HepG2 (cell line): Measurements from ENCODE around the gene LIPH. TPM values are rescaled to one million over a fixed set of nuclear protein-coding genes. Genes with fewer than 3 reads are reported as not detected.

Source experiments
- ATAC-seq: fragments of 200-7000 bp; cut with Tn5 transposase; 3 replicates; pipeline ENCODE4 v1.9.1; 2020; ENCODE audit warnings: mild to moderate bottlenecking, moderate library complexity
- BruUV-seq: library from RNA; stranded (reverse); fragments of 400-500 nt; replicated peaks from 2 replicates; lab custom pipeline; 2021; lab: Mats Ljungman, UMichigan
- CTCF ChIA-PET: fragments of 300-600 bp; formaldehyde crosslinking; extraction: SDS; loops from one replicate; lab custom pipeline; 2021; ENCODE audit warnings: low total read pairs, inconsistent platforms, low intra/inter-chr PET ratio; lab: Yijun Ruan, JAX
- POLR2A ChIA-PET: fragments of 350-600 bp; sonication (Branson Sonifier 250); formaldehyde crosslinking; loops from one replicate; lab custom pipeline; 2020; ENCODE audit warnings: antibody characterized with exemption, inconsistent platforms; lab: Yijun Ruan, JAX
- DNase-seq: peaks from one replicate; pipeline ENCODE4 v3.0.0-alpha.2; 2015; ENCODE audit warnings: low spot score
- FAIRE-seq: peaks from 3 replicates; lab custom pipeline; 2011; peaks lifted over from hg19 to GRCh38; lab: Jason Lieb, UNC
- H2AFZ ChIP-seq: one replicate; pipeline ENCODE4 v1.6.1; 2011; ENCODE audit warnings: low read length, inconsistent platforms
- H3K27ac ChIP-seq: fragments of 300-600 bp; 3 replicates; pipeline ENCODE4 v1.8.0; 2011; ENCODE audit warnings: mixed run types, mild to moderate bottlenecking, mixed read lengths, low read length, inconsistent platforms; ENCODE audit not compliant: insufficient read depth; ENCODE audit errors: extremely low read length
- H3K27me3 ChIP-seq, 2 experiments: fragments of 200-600 bp in 1 of 2; 2 replicates in 1 of 2; 3 replicates in 1 of 2; pipeline versions ENCODE4 v1.6.0 to v1.8.0; 2011; ENCODE audit warnings: low read length in 2 of 2, mild to moderate bottlenecking in 2 of 2, moderate library complexity in 2 of 2, inconsistent platforms in 1 of 2; ENCODE audit not compliant: insufficient read depth in 2 of 2, control insufficient read depth in 1 of 2
- H3K36me3 ChIP-seq, 2 experiments: fragments of 200-600 bp in 1 of 2; replicated peaks in 1 of 2; 2 replicates in 1 of 2; 3 replicates in 1 of 2; pipeline versions ENCODE4 v1.5.1 to v1.8.0; 2011; ENCODE audit warnings: low read length in 2 of 2, inconsistent platforms in 1 of 2; ENCODE audit not compliant: insufficient read depth in 2 of 2, control insufficient read depth in 1 of 2
- H3K4me1 ChIP-seq: 2 replicates; pipeline ENCODE4 v1.5.1; 2012; ENCODE audit warnings: low read length, inconsistent platforms; ENCODE audit not compliant: insufficient read depth
- H3K4me2 ChIP-seq: 2 replicates; pipeline ENCODE4 v1.6.0; 2011; ENCODE audit warnings: low read depth, low read length, inconsistent platforms
- H3K4me3 ChIP-seq, 3 experiments: fragments of 200-600 bp in 1 of 3; sonication (generic), shearing (Covaris generic) in 1 of 3; replicated peaks in 1 of 3; 2 replicates each; pipeline ENCODE4 v1.5.1; 2011 to 2016; ENCODE audit warnings: low read length in 3 of 3, inconsistent platforms in 2 of 3, low read depth in 2 of 3, mild to moderate bottlenecking in 2 of 3, control low read depth in 1 of 3, mixed read lengths in 1 of 3; ENCODE audit not compliant: insufficient read depth in 1 of 3
- H3K79me2 ChIP-seq: one replicate; pipeline ENCODE4 v1.6.1; 2011; ENCODE audit warnings: low read length, inconsistent platforms; ENCODE audit not compliant: insufficient read depth
- H3K9ac ChIP-seq: 2 replicates; pipeline ENCODE4 v1.6.0; 2011; ENCODE audit warnings: mild to moderate bottlenecking, low read depth, low read length, inconsistent platforms; ENCODE audit not compliant: insufficient read depth
- H3K9me3 ChIP-seq: 2 replicates; pipeline ENCODE4 v1.5.1; 2012; ENCODE audit warnings: mild to moderate bottlenecking, low read length
- H4K20me1 ChIP-seq: 2 replicates; pipeline ENCODE4 v1.6.0; 2011; ENCODE audit warnings: inconsistent platforms, mild to moderate bottlenecking, low read length, moderate library complexity; ENCODE audit not compliant: insufficient read depth
- ATF1 ChIP-seq: IDR thresholded peaks from 2 replicates; pipeline ENCODE4 v1.6.1; 2016; ENCODE audit warnings: mild to moderate bottlenecking, control low read depth
- JARID2 ChIP-seq: sonication (generic); formaldehyde crosslinking; IDR thresholded peaks from 2 replicates; pipeline ENCODE4 v1.8.1; 2023; ENCODE audit warnings: missing genetic modification reagents, inconsistent platforms; ENCODE audit not compliant: insufficient replicate concordance
- PAWR ChIP-seq: sonication (generic); formaldehyde crosslinking; IDR thresholded peaks from 2 replicates; pipeline ENCODE4 v1.4.0; 2020; ENCODE audit warnings: missing genetic modification reagents, mild to moderate bottlenecking, borderline replicate concordance
- SP5 ChIP-seq: IDR thresholded peaks from 2 replicates; pipeline ENCODE4 v1.6.1; 2016; ENCODE audit warnings: low read depth, borderline replicate concordance
- ZNF180 ChIP-seq: sonication (generic); formaldehyde crosslinking; IDR thresholded peaks from 2 replicates; pipeline ENCODE4 v1.4.0; 2020; ENCODE audit warnings: low read depth, missing genetic modification reagents, borderline replicate concordance
- ZNF747 ChIP-seq: sonication (generic); formaldehyde crosslinking; IDR thresholded peaks from 2 replicates; pipeline ENCODE4 v1.8.1; 2023; ENCODE audit warnings: missing genetic modification reagents, mild to moderate bottlenecking, borderline replicate concordance
- WGBS: methylation state at CpG from one replicate; pipeline ENCODE4 v1.1.6; 2017; ENCODE audit warnings: low lambda C conversion rate; 5-methylcytosine and 5-hydroxymethylcytosine counted together
- in situ Hi-C: cut with HindIII; loops from 2 replicates; pipeline ENCODE4 v1.10.0; 2017; ENCODE audit warnings: low pct_unique_long_range_greater_than_20kb; ENCODE audit not compliant: extremely low pct_ligation_motif_present
- intact Hi-C: fragments of 100-400 bp; cut with micrococcal nuclease; formaldehyde crosslinking; loops from one replicate; pipeline ENCODE4 v1.10.0; 2022; ENCODE audit not compliant: unreplicated experiment
- polyA plus RNA-seq, 8 experiments: library from polyadenylated mRNA; depleted of rRNA in 3 of 8; stranded (reverse) in 7 of 8; unstranded in 1 of 8; fragments of >200 nt; fragmentation: Illumina TruSeq in 4 of 8; extraction: Trizol in 4 of 8; gene quantifications; 2 replicates each; pipeline versions ENCODE4 v1.2.1 to v1.2.3, GENCODE V29; 2011 to 2016; ENCODE audit warnings: low read depth in 4 of 8, missing spikeins in 1 of 8, mixed read lengths in 1 of 8; ENCODE audit not compliant: insufficient read depth in 1 of 8
- total RNA-seq, 5 experiments: library from RNA; depleted of rRNA; stranded (reverse); fragments of >200 nt; fragmentation: Illumina TruSeq; extraction: Trizol; gene quantifications; 2 replicates each; pipeline ENCODE4 v1.2.3, GENCODE V29; 2016; ENCODE audit warnings: low read depth in 1 of 5
- TF ChIP-seq, protein P1 (sequence below): sonication (generic); formaldehyde crosslinking; IDR thresholded peaks from 2 replicates; pipeline ENCODE4 v1.4.0; 2020; ENCODE audit warnings: missing genetic modification reagents, borderline replicate concordance
- TF ChIP-seq, protein P2 (sequence below): sonication (generic); formaldehyde crosslinking; IDR thresholded peaks from 2 replicates; pipeline ENCODE4 v1.5.0; 2020; ENCODE audit warnings: mild to moderate bottlenecking, missing genetic modification reagents, borderline replicate concordance
- TF ChIP-seq, protein P3 (sequence below): sonication (generic); formaldehyde crosslinking; IDR thresholded peaks from 2 replicates; pipeline ENCODE4 v1.4.0; 2020; ENCODE audit warnings: mild to moderate bottlenecking, missing genetic modification reagents

Gene LIPH
- total and polyA plus RNA-seq, 2 of the 13 experiments (the other 11 are each of a cell fraction or from before 2014, with no cell fraction given) = 0.09 to 0.34 TPM

DNA sequence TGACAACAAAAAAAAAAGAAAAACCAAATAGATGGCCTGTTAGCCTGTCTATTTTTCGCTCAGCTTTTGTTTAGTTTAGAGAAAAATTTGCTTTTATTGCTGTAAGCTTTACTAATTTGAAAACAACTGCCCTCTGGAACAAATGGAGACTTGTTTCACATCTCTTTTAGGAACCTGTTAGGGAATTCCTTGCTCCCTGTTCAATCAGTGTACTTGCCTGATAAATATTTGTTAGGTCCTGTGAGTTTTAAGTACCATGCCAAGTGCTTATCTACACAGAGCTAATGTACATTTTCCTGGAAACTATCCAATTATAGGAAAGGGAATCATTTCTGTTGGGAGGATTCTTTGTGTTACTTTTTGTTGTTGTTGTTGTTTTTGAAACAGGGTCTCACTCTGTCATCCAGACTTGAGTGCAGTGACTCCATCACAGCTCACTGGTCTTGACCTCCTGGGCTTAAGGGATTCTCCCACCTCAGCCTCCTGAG is 3.5 kb upstream of the LIPH start (continued):
- TF ChIP-seq, protein P1, sequence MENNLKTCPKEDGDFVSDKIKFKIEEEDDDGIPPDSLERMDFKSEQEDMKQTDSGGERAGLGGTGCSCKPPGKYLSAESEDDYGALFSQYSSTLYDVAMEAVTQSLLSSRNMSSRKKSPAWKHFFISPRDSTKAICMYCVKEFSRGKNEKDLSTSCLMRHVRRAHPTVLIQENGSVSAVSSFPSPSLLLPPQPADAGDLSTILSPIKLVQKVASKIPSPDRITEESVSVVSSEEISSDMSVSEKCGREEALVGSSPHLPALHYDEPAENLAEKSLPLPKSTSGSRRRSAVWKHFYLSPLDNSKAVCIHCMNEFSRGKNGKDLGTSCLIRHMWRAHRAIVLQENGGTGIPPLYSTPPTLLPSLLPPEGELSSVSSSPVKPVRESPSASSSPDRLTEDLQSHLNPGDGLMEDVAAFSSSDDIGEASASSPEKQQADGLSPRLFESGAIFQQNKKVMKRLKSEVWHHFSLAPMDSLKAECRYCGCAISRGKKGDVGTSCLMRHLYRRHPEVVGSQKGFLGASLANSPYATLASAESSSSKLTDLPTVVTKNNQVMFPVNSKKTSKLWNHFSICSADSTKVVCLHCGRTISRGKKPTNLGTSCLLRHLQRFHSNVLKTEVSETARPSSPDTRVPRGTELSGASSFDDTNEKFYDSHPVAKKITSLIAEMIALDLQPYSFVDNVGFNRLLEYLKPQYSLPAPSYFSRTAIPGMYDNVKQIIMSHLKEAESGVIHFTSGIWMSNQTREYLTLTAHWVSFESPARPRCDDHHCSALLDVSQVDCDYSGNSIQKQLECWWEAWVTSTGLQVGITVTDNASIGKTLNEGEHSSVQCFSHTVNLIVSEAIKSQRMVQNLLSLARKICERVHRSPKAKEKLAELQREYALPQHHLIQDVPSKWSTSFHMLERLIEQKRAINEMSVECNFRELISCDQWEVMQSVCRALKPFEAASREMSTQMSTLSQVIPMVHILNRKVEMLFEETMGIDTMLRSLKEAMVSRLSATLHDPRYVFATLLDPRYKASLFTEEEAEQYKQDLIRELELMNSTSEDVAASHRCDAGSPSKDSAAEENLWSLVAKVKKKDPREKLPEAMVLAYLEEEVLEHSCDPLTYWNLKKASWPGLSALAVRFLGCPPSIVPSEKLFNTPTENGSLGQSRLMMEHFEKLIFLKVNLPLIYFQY (CRISPR knock-in tag) = no peak

DNA sequence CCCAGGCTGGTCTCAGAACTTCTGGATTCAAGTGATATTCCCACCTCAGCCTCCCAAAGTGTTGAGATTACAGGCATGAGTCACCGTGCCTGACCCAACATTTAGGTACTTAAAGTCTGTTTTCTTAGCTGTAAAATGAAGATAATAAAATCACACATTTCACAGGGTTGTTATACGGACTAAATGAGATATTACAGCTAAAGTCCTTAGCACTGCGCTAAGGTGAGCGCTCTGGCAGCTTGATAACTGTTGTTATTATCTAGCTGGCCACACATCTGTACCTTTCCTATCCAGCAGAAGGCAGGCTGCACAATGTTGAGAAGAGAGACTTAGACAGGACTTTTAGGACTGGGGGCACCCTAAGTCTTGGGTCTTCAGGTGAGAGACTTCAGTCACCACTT is 2.7 kb upstream of the LIPH start:
- POLR2A ChIA-PET = no interaction called here
- Histone ChIP-seq H3K36me3 (no peaks in the 10 kb centered on the region), H3K4me2 (no peak overlapping the region)
- in situ Hi-C loops = no loop called here
- WGBS = 60% methylated on average over 4 of the region's 4 CpGs
- no peak for FAIRE-seq
- TF ChIP-seq PAWR = no peak
- TF ChIP-seq, protein P2, sequence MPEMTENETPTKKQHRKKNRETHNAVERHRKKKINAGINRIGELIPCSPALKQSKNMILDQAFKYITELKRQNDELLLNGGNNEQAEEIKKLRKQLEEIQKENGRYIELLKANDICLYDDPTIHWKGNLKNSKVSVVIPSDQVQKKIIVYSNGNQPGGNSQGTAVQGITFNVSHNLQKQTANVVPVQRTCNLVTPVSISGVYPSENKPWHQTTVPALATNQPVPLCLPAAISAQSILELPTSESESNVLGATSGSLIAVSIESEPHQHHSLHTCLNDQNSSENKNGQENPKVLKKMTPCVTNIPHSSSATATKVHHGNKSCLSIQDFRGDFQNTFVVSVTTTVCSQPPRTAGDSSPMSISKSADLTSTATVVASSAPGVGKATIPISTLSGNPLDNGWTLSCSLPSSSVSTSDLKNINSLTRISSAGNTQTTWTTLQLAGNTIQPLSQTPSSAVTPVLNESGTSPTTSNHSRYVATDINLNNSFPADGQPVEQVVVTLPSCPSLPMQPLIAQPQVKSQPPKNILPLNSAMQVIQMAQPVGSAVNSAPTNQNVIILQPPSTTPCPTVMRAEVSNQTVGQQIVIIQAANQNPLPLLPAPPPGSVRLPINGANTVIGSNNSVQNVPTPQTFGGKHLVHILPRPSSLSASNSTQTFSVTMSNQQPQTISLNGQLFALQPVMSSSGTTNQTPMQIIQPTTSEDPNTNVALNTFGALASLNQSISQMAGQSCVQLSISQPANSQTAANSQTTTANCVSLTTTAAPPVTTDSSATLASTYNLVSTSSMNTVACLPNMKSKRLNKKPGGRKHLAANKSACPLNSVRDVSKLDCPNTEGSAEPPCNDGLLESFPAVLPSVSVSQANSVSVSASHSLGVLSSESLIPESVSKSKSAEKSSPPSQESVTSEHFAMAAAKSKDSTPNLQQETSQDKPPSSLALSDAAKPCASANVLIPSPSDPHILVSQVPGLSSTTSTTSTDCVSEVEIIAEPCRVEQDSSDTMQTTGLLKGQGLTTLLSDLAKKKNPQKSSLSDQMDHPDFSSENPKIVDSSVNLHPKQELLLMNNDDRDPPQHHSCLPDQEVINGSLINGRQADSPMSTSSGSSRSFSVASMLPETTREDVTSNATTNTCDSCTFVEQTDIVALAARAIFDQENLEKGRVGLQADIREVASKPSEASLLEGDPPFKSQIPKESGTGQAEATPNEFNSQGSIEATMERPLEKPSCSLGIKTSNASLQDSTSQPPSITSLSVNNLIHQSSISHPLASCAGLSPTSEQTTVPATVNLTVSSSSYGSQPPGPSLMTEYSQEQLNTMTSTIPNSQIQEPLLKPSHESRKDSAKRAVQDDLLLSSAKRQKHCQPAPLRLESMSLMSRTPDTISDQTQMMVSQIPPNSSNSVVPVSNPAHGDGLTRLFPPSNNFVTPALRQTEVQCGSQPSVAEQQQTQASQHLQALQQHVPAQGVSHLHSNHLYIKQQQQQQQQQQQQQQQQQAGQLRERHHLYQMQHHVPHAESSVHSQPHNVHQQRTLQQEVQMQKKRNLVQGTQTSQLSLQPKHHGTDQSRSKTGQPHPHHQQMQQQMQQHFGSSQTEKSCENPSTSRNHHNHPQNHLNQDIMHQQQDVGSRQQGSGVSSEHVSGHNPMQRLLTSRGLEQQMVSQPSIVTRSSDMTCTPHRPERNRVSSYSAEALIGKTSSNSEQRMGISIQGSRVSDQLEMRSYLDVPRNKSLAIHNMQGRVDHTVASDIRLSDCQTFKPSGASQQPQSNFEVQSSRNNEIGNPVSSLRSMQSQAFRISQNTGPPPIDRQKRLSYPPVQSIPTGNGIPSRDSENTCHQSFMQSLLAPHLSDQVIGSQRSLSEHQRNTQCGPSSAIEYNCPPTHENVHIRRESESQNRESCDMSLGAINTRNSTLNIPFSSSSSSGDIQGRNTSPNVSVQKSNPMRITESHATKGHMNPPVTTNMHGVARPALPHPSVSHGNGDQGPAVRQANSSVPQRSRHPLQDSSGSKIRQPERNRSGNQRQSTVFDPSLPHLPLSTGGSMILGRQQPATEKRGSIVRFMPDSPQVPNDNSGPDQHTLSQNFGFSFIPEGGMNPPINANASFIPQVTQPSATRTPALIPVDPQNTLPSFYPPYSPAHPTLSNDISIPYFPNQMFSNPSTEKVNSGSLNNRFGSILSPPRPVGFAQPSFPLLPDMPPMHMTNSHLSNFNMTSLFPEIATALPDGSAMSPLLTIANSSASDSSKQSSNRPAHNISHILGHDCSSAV (CRISPR knock-in tag) = no peak
- no peak for TF ChIP-seq ZNF180
- TF ChIP-seq ZNF747 (CRISPR knock-in tag) = no peak
- no peak for TF ChIP-seq ATF1 (CRISPR knock-in tag)
- TF ChIP-seq JARID2 (CRISPR knock-in tag) = no peak
- TF ChIP-seq SP5 (CRISPR knock-in tag) = no peak
- TF ChIP-seq, protein P3, sequence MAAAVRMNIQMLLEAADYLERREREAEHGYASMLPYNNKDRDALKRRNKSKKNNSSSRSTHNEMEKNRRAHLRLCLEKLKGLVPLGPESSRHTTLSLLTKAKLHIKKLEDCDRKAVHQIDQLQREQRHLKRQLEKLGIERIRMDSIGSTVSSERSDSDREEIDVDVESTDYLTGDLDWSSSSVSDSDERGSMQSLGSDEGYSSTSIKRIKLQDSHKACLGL (CRISPR knock-in tag) = no peak
- TF ChIP-seq, all 625 proteins: peak for 0
- H3K4me3 ChIP-seq = no peak overlapping the region
- H3K79me2 ChIP-seq = no peaks in the 10 kb centered on the region
- H4K20me1 ChIP-seq = no peaks in the 10 kb centered on the region
- intact Hi-C loops = loop anchor here (10.0 kb wide), 1 partner anchor 50 kb away; no protein-coding TSS in a partner anchor
- no peaks in the 10 kb centered on the region for H3K9me3 ChIP-seq
- no peaks in the 10 kb centered on the region; a peak in 1 of 5 replicates for H3K27me3 ChIP-seq
- no peak for DNase-seq
- H3K9ac ChIP-seq = no peak overlapping the region
- no TSS peak for BruUV-seq
- H3K27ac ChIP-seq = no peak overlapping the region
- H2AFZ ChIP-seq = no peak overlapping the region
- ATAC-seq = 0 out of 3 replicates have a peak, but pooled peaks have one; percentile 29
- peaks cover 41% of the 10 kb centered on the region for H3K4me1 ChIP-seq
- CTCF ChIA-PET = no interaction called here
